ENCODE results near the gene ALG8. TPM values are rescaled to one million over a fixed set of nuclear protein-coding genes. Genes with fewer than 3 reads are reported as not detected.
"Not testable (repeated sequence)": the region's sequence is repeated elsewhere in the genome, so short reads cannot be mapped to it uniquely, and the experiment has no call there.

The ALG8 gene
- total RNA-seq, 2 experiments from 2014 or later = 47.3 to 51.6 TPM

DNA sequence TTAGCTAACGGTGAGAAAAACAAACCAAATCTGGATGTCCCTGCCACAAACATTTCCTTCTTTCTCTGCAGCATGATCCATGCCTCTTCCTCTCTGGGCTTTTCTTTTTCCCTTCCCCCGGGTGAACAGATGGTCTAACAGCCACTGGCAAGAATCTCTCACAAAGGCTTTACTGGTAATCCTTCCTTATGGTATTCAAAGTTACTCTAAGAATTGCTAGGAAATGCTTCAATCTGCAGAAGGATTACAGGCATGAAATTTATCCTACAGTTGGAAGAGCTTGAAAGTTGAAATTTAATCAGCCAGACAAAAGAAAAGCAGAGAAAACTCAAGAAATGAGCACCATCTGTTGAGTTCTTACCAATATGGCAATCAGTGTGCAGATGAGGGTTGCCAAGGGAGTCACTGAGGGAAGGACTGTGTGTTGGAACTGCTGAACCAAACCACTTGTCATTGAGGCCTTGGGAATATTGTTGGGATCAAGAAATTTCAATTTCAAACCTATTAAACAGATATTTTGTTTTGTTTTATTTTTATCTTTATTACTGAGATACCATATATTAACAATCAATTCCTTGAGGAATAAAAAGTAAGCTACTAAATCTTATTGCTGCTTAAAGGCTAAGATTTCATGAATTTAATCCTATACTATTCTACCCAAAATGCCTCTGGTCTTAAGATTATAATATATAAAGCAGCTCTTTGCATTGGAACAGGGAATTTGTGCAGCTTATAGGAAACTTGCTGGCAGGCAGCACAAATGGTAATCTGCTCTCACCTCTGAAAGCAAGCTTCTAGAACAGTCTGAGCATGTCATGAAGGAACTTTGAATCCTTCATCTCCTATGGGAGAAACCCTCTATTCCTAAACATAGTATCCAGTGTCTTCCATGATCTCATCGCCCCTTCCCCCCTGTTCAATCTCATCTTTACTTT is 30.1 kb downstream of the ALG8 start:
- Mint-ChIP-seq H3K4me3 (no peak overlapping the region), H3K9me3 (ENCODE audit: low read depth) (no peaks in the 10 kb centered on the region), H3K36me3 (peaks cover 31% of the 10 kb centered on the region), H3K27me3 (no peaks in the 10 kb centered on the region), H3K27ac (no peak overlapping the region), H3K4me1 (no peaks in the 10 kb centered on the region)
- ATAC-seq = no peak
- no peak for DNase-seq
- CTCF ChIA-PET = interaction anchor here (1.2 kb wide), 1 partner anchor 30 kb away, joined by 3 read pairs; no protein-coding TSS in a partner anchor

DNA sequence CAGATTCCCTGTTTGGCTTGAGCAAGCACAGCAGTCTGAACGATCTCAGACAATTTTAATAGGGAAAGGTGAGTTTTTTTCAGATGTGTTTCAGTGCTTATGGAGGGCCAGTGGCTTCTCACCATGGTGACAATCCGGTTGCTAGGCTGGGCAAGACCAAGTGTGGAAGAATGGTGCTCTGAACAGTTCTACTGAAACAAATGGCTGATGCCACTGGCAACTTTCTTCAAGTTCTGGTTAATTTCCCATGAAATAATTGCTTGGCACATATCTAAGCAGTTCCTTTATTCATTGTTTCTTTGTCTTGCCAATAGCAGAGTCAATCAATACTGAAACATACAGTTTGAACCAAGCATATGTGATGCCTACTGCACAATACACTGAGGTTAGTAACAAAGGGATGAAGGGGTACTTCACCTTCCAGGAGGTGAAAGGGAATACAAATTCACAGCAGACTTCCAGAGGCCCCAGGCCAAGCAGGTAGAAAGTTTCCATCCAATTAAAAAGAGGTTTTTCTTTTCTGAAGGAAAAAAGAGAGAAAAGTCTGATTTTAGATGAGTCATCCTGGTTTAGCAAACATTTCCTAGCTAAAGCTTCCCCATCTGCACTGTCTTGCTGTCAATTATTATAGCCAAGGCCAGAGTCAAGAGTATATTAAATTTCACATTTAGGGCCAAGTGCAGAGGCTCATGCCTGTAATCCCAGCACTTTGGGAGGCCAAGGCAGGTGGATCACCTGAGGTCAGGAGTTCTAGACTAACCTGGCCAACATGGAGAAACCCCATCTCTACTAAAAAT is 38.6 kb downstream of the ALG8 start:
- Mint-ChIP-seq H3K27ac (no peak overlapping the region), H3K4me1 (no peaks in the 10 kb centered on the region), H3K9me3 (ENCODE audit: low read depth) (no peaks in the 10 kb centered on the region), H3K36me3 (peaks cover 35% of the 10 kb centered on the region), H3K4me3 (no peak overlapping the region), H3K27me3 (no peaks in the 10 kb centered on the region)
- no peak for ATAC-seq
- no peak for DNase-seq
- CTCF ChIA-PET = no interaction called here

DNA sequence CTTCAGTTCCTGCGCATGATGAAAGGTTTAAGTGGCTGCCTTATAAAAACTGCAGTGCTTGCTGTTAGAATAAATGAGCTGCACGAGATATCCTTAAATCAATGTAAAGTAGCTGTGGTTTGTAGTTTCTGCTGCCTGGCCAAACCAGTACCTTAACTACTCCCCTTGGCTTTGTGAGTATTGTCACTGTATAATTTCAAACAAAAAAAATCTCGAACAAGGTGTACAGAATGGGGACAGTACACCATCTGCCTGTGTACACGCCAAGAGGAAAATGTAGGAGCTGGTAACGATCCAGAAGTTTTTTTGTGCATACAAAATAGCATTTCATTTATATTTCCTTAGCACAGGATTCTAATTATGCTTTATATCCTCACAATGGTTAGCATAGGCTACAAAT is 39.2 kb downstream of the ALG8 start:
- CTCF ChIA-PET = no interaction called here
- no peak for DNase-seq
- H3K27me3 Mint-ChIP-seq = no peaks in the 10 kb centered on the region
- no peak overlapping the region for H3K27ac Mint-ChIP-seq
- peaks cover 38% of the 10 kb centered on the region for H3K36me3 Mint-ChIP-seq
- ATAC-seq = no peak
- H3K4me3 Mint-ChIP-seq = no peak overlapping the region
- H3K9me3 Mint-ChIP-seq (ENCODE audit: low read depth) = no peaks in the 10 kb centered on the region
- H3K4me1 Mint-ChIP-seq = no peaks in the 10 kb centered on the region

DNA sequence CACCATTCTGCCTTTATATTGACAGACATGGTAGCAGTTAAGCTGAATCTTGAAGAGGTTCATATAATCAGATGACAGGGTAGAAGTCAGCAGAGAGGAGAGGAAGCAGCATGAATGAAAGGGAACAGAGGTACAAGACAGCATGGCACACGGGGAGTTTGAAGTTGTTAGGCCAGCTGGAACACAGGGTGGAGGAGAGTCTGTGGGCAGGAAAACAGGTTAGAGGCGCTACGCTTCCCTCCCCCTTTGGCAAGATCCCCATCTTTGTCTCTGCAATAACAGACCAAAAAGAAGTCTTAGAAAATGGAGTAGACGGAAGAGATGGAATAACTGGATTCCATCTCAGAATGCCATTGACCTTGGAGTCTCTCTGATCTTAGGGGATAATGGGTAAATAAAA is 39.8 kb downstream of the ALG8 start:
- Mint-ChIP-seq H3K36me3 (peaks cover 42% of the 10 kb centered on the region), H3K9me3 (ENCODE audit: low read depth) (no peaks in the 10 kb centered on the region), H3K4me1 (peaks cover 4% of the 10 kb centered on the region), H3K27ac (no peak overlapping the region), H3K27me3 (no peaks in the 10 kb centered on the region), H3K4me3 (no peak overlapping the region)
- ATAC-seq (no peak), DNase-seq (no peak)
- CTCF ChIA-PET = no interaction called here

DNA sequence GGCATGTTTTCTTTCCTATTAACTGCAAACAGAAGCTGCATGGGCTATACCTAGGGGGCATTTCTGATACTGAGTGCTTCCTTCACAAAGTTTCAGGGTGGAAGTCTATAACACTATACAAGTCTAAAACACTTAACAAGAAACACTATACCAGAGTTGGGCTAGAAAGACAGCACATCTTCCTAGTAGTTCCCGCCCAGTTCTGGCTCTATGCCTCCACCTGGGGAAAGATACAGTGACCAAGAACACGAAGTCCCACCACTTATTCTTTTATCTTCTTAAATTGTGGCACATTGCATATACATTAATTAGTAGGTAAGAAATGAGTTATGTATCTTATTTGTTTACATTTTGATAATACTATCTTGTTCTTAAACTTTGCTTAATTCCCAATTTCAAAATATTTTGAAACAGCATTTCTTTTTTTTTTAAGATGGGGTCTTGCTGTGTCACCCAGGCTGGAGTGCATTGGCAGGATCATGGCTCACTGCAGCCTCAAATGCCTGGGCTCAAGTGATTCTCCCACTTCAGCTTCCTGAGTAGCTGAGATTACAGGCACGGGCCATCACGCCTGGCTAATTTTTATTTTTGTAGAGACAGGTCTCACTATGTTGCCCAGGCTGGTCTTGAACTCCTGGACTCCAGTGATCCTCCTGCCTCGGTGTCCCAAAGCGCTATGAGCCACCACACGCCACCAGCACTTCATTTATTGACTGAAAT is 41.6 kb downstream of the ALG8 start:
- Mint-ChIP-seq H3K4me3 (no peak overlapping the region), H3K4me1 (peaks cover 13% of the 10 kb centered on the region), H3K36me3 (peaks cover 53% of the 10 kb centered on the region), H3K27ac (no peak overlapping the region), H3K9me3 (ENCODE audit: low read depth) (no peaks in the 10 kb centered on the region), H3K27me3 (no peaks in the 10 kb centered on the region)
- CTCF ChIA-PET = no interaction called here
- no peak for ATAC-seq
- DNase-seq = no peak

DNA sequence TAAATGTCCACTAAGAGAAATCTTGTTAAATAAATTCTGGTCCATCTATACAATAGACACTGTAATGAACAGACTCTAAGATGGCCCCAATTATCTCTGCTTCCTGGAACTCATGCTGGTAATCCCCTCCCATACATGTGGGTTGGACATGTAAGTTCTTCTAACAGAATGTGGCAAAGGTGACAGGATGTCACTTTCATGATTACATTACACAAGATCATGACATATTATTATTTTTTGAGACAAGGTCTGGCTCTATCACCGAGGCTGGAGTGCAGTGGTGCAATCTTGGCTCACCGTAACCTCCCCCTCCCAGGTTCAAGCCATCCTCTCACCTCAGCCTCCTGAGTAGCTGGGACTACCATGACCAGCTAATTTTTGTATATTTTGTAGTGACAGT is 45.2 kb downstream of the ALG8 start:
- DNase-seq (peak; percentile 45), ATAC-seq (peak; percentile 90)
- peaks cover 31% of the 10 kb centered on the region for H3K36me3 Mint-ChIP-seq
- peak overlapping the region; percentile 63 for H3K27ac Mint-ChIP-seq
- no peaks in the 10 kb centered on the region for H3K27me3 Mint-ChIP-seq
- H3K4me1 Mint-ChIP-seq = peaks cover 13% of the 10 kb centered on the region
- H3K4me3 Mint-ChIP-seq = no peak overlapping the region
- CTCF ChIA-PET = no interaction called here
- H3K9me3 Mint-ChIP-seq (ENCODE audit: low read depth) = no peaks in the 10 kb centered on the region

DNA sequence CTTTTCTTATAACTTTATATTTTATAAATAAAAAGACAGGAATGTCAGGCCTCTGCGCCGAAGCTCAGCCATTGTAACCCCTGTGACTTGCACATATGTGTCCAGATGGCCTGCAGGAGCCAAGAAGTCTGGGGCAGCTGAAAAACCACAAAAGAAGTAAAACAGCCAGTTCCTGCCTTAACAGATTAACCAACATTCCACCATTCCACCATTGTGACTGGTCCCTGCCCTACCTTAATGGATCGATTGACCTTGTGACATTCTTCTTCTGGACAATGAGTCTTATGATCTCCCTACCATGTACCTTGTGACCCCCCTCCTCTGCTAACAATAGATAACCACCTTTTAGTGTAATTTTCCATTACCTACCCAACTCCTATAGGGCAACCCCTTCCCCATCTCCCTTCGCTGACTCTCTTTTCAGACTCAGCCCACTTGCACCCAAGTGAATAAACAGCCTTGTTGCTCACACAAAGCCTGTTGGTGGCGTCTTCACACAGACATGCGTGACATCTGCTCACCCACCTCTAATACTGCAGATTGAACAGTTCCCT is 52.8 kb downstream of the ALG8 start:
- not testable (repeated sequence) for ATAC-seq; H3K27me3 Mint-ChIP-seq; H3K36me3 Mint-ChIP-seq; H3K27ac Mint-ChIP-seq; DNase-seq; H3K4me1 Mint-ChIP-seq; H3K9me3 Mint-ChIP-seq (ENCODE audit: low read depth); H3K4me3 Mint-ChIP-seq
- CTCF ChIA-PET = interaction anchor here (0.8 kb wide), 1 partner anchor 423 kb away, joined by 3 read pairs; no protein-coding TSS in a partner anchor

DNA sequence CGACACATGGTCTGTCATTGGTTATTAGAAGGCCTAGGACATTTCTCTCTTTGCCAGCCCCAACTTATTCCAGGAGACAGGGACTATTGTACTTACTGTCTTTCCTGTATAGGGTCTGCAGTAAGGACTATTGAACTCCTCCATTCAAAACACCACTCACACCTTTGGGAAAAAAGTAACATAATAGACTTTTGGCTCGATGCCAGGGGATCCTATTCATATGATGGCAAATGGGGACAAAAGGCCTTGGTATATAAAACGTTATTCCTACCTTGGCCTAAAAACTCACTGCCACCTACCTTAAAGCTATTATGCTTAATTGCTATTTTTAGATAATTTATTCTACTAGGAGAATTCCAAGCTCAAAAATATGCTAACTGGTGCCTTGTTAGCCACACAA is 53.5 kb downstream of the ALG8 start:
- no peaks in the 10 kb centered on the region for H3K27me3 Mint-ChIP-seq
- H3K4me3 Mint-ChIP-seq = no peak overlapping the region
- peaks cover 11% of the 10 kb centered on the region for H3K4me1 Mint-ChIP-seq
- CTCF ChIA-PET = interaction anchor here (0.8 kb wide), 1 partner anchor 423 kb away, joined by 3 read pairs; no protein-coding TSS in a partner anchor
- DNase-seq = no peak
- H3K36me3 Mint-ChIP-seq = no peaks in the 10 kb centered on the region
- H3K27ac Mint-ChIP-seq = no peak overlapping the region
- ATAC-seq = no peak
- H3K9me3 Mint-ChIP-seq (ENCODE audit: low read depth) = no peaks in the 10 kb centered on the region

DNA sequence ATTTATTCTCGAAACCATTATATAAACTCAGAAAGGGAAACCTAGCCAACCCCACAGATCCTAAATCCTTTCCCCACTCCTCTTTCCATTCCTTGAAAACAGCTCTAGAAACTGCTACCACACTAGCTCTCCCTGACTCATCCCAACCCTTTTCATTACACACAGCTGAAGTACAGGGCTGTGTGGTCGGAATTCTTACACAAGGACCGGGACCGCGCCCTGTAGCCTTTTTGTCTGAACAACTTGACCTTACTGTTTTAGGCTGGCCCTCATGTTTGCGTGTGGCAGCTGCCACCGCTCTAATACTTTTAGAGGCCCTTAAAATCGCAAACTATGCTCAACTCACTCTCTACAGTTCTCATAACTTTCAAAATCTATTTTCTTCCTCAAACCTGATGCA is 54.9 kb downstream of the ALG8 start:
- H3K27me3 Mint-ChIP-seq; ATAC-seq; H3K36me3 Mint-ChIP-seq; H3K4me3 Mint-ChIP-seq; CTCF ChIA-PET; DNase-seq; H3K9me3 Mint-ChIP-seq (ENCODE audit: low read depth); H3K27ac Mint-ChIP-seq: not testable (repeated sequence)
- H3K4me1 Mint-ChIP-seq = peaks cover 24% of the 10 kb centered on the region

DNA sequence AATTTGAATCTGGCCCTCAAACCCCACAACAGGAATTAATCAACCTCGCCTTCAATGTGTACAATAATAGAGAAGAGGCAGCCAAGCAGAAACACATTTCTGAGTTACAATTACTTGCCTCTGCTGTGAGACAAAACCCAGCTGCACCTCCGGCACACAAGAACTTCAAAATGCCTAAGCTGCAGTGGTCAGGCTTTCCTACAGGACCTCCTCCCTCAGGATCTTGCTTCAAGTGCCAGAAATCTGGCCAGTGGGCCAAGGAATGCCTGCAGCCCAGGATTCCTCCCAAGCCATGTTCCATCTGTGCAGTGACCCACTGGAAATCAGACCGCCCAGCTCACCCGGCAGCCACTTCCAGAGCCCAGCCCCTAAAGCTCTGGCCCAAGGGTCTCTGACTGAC is 56.4 kb downstream of the ALG8 start:
- H3K9me3 Mint-ChIP-seq (ENCODE audit: low read depth) = no peaks in the 10 kb centered on the region
- no peaks in the 10 kb centered on the region for H3K27me3 Mint-ChIP-seq
- peaks cover 8% of the 10 kb centered on the region for H3K36me3 Mint-ChIP-seq
- ATAC-seq (no peak), DNase-seq (no peak)
- no peak overlapping the region for H3K4me3 Mint-ChIP-seq
- CTCF ChIA-PET = no interaction called here
- peaks cover 31% of the 10 kb centered on the region for H3K4me1 Mint-ChIP-seq
- no peak overlapping the region for H3K27ac Mint-ChIP-seq

DNA sequence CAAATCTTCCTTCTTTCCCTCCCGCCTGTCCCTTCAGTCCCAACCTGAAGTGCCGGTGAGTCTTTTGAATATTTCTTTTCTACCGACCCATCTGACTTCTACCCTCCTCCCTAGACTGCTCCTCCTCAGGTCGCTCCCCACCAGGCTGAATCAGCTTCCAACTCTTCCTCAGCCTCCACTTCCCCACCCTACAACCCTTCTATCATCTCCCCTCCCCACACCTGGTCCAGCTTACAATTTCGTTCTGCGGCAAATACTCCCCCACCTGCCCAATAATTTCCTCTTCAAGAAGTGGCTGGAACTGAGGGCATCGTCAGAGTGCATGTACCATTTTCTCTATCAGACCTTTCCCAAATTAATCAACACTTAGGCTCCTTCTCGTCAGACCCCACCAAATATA is 57.3 kb downstream of the ALG8 start:
- H3K27ac Mint-ChIP-seq = no peak overlapping the region
- H3K9me3 Mint-ChIP-seq (ENCODE audit: low read depth) = no peaks in the 10 kb centered on the region
- peak overlapping the region; percentile 37 for H3K4me3 Mint-ChIP-seq
- peaks cover 38% of the 10 kb centered on the region for H3K4me1 Mint-ChIP-seq
- no peak for DNase-seq
- peaks cover 11% of the 10 kb centered on the region for H3K36me3 Mint-ChIP-seq
- CTCF ChIA-PET = no interaction called here
- no peak for ATAC-seq
- H3K27me3 Mint-ChIP-seq = no peaks in the 10 kb centered on the region

DNA sequence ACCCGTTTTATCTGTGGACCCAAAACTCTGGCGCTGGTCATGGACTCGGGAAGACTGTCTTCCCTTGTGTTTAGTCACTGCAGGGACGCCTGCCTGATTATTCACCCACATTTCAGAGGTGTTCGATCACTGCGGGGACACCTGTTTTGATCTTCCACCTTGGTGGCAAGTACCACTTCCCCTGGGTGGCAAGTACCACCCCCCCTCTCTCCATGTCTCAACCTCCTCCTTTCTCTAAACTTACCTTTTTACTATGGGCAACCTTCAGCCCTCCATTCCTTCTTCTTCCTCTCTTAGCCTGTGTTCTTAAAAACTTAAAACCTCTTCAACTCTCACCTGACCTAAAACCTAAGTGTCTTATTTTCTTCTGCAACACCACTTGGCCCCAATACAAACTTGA is 57.8 kb downstream of the ALG8 start:
- DNase-seq (no peak), ATAC-seq (no peak)
- H3K4me3 Mint-ChIP-seq = peak overlapping the region; percentile 37
- peaks cover 42% of the 10 kb centered on the region for H3K4me1 Mint-ChIP-seq
- CTCF ChIA-PET = no interaction called here
- H3K36me3 Mint-ChIP-seq = peaks cover 13% of the 10 kb centered on the region
- no peaks in the 10 kb centered on the region for H3K9me3 Mint-ChIP-seq (ENCODE audit: low read depth)
- H3K27ac Mint-ChIP-seq = peak overlapping the region; percentile 35
- H3K27me3 Mint-ChIP-seq = no peaks in the 10 kb centered on the region

Data from activated CD8-positive, alpha-beta memory T cell treated with anti-CD3 and anti-CD28 coated beads, Interleukin-2, amount 10 ng/mL, durations not matched to agents 7 days and 5 days (primary cell).